LHCN-M2 (cell line): ENCODE results near the gene ASF1B. TPM values are rescaled to one million over a fixed set of nuclear protein-coding genes. Genes with fewer than 3 reads are reported as not detected.

ENCODE experiments used
- DNase-seq: peaks from one replicate; pipeline ENCODE4 v3.0.0-alpha.2; 2012; ENCODE audit warnings: low read depth
- total RNA-seq: library from RNA; depleted of rRNA; stranded (reverse); fragments of >200 nt; gene quantifications from 2 replicates; pipeline ENCODE4 v1.2.3, GENCODE V29; 2014; rRNA removed

Gene ASF1B
- total RNA-seq, 1 experiment from 2014 or later, result 107 TPM

DNA sequence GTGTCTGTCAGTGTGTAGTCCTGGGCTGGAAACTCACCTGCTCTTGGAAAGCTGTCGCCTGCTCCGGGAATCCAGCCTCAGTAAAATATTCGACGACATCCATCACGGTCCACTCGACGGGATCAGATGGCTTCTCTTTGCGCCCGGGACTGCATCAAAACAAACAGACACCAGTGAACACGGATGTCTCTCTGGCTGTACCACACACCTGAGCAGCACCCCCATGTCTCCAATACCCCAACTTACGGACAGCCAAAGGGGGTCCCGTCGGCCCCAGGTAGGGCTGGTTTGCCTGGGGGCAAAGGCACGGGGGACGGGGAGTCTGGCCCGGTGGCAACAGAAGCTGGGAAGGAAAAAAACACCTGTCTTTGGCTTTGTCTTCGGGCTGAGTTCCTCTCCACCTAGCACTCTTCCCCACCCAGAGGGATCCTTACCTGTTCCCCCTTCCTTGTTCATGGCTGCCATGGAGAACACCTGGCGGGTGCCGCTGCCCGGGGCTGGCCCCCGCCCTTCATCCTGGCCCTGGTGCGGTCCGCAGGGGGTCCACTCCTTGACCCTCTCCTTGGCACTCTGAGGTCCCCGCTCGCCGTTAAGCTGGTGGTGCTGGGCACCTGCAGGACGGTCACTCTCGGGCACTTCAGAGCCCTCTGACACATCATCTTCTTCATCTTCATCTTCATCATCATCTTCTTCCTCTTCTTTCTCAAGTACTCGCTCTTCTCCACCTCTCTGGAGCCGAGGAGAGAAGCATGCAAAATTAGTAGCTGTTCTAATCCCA is 47.6 kb downstream of the ASF1B start:
- DNase-seq, result no peak

DNA sequence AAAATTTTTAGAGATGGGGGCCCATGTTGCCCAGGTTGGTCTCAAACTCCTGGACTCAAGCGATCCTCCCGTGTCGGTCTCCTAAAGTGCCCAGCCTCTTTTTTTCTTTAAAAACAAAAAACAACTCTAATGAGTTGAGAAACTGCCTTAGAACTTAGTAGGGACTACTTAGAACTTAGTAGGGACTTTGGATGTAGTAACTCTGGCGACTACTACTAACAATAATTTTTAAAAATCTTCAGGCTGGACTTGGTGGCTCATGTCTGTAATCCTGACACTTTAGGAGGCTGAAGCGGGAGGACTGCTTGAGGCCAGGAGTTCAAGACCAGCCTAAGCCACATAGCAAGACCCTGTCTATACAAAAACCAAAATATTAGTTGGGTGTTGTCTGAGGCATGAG is 50.3 kb downstream of the ASF1B start:
- no peak for DNase-seq

DNA sequence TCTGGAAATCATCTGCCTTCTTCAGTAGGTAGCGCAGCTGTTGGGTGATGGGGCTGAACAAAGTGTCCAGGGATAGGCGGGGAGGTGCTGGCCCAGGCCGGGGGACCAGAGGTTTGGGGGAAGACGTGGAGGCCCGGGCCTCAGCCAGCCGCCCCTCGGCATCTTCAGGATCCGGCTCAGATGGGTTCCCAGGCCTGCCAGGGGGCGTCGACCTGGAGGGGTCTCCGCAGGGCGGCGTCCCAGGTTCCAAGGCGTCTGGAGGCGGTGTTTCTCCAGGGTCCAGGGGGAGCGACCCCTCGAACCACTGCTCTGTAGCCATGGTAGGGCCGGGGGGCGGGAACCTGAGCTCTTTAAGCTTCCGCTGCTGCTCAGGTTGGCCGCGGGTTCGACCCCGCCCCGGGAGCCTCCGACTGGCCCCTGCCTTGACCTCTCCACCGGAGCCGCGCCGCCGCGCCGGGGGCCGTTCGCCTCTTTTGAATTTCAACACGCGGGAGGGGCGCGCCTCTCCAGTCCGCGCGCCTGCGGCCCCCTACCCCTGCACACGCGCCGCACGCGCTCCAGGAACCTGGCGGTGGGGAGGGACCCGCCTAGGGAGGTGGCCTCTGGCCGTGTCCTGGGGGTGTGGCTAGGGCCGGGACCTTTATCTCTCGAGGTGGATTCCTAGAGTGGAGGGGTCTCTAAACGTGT is 50.9 kb downstream of the ASF1B start, which contains the start of gene C19orf67:
TSS of gene C19orf67 (minus strand) at position 475 of the 687 bp plus-strand sequence. CDS start at position 319, 156 bp downstream.
- DNase-seq, result no peak

DNA sequence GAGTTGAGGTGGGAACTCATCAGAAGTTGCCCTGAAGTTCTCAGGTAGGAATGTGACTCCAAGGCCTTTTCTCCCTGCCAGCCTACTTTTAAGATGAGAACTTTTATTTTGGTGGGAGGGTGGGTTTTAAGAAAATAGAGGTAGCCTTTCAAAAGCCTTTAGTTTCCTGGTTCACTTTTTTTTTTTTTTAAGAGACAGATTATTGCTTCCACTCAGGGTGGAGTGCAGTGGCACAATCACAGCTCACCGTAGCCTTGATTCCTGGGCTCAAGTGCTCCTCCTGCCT is 53.8 kb downstream of the ASF1B start:
- no peak for DNase-seq

DNA sequence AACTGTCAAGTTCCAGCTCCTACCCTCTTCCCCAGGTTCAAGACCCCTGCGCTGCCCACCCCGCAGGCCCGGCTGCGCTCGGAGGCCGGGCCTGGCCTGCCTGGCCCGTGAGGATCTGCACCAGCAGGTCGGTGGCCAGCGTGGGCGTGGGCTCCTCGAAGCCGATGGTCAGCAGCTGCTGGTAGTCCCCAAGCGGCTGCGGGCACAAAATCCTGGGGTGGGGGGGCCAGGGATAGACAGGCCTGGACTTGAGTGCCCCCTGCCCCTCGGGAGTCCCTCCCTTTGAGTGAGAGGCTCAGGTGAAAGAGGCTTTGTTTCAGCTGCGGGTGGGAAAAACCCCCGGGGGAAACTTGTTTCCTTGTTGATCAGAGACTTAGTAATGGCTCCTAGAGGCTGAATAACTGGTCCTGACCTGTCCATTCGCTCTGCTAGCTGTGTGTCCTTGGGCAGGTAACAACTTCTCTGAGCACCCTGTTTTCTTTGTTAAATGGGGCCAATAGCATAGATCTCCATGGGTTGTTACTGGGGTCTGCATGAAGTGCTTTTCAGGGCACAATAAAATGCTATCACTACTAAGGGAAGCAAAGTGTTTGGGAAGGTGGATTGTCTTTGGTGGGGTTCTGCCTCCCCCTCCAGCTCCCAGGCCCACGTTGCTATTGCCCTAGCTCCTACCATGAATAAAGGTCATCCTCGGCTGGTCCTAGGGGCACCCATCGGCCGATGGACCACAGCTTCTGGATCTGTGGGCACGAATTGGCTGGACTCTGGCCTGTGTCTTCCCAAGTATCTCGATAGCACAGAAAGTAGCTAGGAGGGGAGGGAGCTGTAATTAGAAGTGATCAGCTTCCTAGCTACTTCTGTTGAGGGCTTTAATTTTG is 54.4 kb downstream of the ASF1B start:
- DNase-seq, result peak; percentile 45

DNA sequence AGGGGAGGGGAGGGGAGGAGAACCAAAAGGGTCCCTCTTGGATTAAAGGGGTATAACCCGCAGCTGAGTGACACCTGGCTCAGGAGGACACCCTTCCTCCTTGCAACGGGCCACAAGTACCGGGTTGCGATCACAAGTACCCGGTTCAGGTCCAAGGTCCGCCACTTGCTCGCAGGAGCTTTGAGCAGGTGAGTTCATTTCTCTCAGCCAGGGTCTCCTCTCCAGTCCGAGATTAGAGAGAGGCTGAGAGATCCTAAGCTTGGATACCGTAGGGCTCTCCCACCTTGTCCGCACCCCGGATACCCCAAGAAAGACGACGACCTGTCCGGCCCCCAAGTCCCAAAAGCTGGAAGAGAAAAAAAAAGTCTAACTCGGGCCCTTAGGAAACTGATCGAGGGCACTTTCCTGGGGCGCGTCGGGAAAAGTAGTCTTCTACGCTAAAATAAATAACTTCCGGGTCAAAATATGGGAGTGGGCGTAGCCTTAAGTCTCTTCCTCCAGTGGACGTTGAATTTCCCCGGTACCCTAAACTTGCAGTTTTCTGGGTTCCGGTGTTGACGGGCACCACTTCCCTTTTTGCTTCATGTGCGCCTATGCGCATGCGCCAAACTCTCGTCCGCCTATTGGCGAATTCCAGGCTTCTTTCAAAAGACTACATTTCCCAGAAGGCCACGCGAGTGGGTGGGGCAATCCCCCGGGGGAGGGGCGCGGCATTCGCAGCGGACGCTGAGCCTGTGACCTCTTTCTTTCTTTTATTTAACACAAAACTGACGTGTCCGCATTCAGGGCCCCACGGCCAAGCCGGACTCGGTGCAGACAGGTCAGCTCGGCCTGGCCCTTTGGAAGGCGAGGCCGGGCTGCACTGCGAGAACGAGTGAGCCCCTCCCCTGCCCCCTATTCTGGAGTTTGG is 55.2 kb downstream of the ASF1B start:
- DNase-seq, result peak; percentile 99

DNA sequence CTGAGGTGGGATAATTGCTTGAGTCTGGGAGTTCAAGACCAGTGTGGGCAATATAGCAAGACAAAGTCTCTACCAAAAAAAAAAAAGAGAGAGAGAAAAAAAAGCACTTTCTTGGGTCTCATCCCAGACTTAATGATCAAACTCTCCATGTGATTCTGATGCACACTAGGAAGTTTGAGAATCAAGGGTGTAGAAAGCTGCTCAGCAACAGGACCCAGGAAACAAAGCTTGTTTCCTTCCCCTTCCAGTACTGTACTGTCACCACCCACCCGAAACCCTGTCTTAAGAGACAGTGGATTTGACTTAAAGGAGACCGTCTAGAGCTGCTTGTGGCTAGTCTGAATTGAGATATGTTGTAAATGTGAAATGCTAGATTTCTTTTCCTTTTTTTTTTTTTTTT is 58.0 kb downstream of the ASF1B start:
- DNase-seq, result no peak

DNA sequence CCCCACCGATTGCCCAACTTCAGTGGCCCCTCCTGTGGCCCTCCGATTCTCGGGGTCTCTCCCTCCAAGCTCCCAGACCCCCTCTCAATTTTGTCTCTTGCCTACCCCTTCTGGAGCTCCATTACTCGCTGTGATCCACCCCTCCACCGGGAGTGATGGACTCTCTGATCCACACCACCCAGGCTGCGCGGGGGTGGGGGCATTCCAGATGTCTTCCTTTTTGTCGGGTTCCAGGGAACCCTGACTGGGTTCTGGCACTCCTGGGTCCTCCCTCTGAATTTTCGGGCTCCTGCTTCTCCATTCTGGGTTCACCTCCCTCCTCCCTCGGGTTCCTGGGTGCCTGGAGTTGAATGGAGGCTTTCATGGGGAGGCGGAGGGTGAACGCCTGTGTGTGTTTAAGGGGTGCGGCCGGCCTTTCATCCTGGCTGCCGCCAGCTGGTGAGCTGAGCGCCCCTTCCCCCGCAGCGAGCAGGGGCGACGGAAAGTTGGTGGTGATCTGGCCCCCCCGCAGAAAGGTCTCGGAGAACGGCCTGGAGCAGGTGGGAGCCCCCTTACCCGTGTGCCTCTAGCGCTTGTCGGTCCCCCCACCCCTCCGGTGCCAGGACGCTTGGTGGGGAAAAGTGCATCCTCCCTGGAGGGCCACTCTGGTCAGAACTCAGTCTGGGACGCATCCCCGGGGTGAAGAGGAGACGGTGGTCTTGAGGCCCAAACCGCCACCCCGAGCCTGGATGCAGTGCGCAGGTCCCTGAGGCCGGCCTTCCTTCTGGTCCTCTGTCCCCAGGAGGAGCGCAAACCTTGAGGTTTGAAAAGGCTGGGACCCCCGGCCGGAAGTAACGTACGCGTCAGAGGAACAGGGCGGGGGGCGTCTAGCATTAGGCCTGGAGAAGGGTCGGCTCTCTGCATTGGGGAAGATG is 62.2 kb downstream of the ASF1B start:
- DNase-seq, result no peak

DNA sequence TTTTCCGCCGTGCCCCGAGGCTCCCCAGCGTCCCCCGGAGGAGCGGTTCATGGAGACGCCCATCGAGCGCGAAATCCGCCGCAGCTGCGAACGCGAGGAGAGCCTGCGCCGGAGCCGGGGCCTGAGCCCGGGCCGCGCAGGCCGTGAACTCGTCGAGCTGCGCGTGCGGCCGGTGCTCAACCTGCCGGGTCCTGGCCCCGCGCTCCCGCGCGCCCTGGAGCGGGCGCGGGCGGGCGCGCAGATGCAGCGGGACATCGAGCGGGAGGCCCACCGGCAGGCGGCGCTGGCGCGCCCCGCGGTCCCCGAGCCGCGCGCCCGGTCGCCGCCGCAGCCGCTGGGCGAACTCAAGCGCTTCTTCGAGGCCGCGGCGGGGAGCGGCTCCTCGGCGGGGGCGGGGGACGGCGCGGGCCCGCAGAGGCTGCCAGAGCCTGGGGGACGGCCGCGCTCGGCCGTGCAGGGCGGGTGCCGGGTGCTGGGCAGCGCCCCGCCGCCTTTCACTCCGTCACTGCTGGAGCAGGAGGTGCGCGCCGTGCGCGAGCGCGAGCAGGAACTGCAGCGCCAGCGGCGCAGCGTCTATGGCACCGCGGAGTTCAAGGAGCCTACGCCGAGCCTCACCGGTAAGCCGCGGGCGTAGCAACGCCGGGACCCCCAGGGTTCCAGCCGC is 63.0 kb downstream of the ASF1B start:
- peak; percentile 61 for DNase-seq

DNA sequence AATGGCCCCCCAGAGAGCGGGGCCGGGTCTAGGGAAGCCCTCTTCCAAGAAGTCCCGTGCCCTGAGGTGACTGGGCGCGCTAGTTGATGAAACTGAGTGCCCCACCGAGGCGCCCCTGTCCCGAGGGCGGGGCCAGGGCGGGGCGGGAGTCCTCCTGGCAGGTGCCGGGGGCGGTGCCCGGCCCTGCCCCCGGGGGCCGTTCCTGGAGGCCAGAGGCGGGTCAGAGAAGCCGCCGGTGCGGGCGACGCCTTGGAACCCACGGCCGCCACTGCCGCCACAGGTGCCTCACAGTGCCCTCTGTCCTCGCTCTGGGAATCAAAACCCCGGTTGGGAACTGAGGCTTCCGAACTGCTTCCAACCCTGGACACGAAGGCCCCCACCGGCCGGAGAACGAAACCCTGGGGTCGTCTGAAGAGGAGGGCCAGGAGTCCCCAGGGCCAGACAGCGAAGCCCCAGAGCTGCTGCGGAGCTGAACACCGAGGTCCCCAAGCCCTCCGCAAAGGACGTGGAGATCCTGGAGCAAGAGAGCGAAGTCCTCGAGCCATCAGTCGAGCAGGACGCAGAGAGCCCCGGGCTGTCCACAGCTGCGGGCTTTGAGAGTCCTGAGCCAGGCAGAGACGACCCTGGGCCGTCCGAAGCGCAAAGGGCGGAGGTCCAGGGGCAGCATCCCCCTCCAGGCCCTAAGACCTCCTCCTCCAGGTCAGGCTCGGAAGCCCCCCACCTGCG is 63.7 kb downstream of the ASF1B start, which contains the start of gene MISP3:
TSS of gene MISP3 (plus strand) at position 252 of the 726 bp plus-strand sequence. CDS start 524 bp downstream, outside the sequence.
- no peak for DNase-seq

DNA sequence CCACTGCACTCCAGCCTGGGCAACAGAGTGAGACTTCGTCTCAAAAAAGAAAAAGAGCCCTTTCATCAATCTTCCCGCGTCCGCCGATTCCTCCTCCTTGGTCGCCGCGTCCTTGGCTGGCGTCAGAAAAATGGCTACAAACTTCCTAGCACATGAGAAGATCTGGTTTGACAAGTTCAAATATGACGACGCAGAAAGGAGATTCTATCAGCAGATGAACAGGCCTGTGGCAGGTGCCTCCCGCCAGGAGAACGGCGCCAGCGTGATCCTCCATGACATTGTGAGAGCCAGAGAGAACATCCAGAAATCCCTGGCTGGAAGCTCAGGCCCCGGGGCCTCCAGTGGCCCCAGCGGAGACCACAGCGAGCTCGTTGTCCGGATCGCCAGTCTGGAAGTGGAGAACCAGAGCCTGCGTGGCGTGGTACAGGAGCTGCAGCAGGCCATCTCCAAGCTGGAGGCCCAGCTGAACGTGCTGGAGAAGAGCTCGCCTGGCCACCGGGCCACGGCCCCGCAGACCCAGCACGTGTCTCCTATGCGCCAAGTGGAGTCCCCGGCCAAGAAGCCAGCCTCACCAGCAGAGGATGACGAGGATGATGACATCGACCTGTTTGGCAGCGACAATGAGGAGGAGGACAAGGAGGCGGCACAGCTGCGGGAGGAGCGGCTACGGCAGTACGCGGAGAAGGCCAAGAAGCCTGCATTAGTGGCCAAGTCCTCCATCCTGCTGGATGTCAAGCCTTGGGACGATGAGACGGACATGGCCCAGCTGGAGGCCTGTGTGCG is 65.9 kb downstream of the ASF1B start:
- DNase-seq, result no peak

Other genes with a start within 250 kb of the ASF1B start
- gene BRME1, start 230.5 kb downstream of the ASF1B start, total RNA-seq, result 1.1 and 1.7 TPM in 2 replicates
- gene CC2D1A, start 230.4 kb downstream of the ASF1B start, total RNA-seq, result 19.2 and 21.0 TPM in 2 replicates
- 2.1 and 5.2 TPM in 2 replicates for gene PODNL1, start 198.2 kb downstream of the ASF1B start, total RNA-seq
- gene DCAF15, start 184.1 kb downstream of the ASF1B start, total RNA-seq, result 28.8 and 30.2 TPM in 2 replicates
- gene RFX1, start 130.3 kb downstream of the ASF1B start, total RNA-seq, result 2.2 and 2.5 TPM in 2 replicates
- gene RLN3, start 108.4 kb downstream of the ASF1B start, total RNA-seq, result not detected in 2 replicates
- gene IL27RA, start 104.8 kb downstream of the ASF1B start, total RNA-seq, result 0.29 and 0.32 TPM in 2 replicates
- 0.11 and 0.38 TPM in 2 replicates for gene PALM3, start 74.5 kb downstream of the ASF1B start, total RNA-seq
- gene MISP3, start 63.8 kb downstream of the ASF1B start, total RNA-seq, result 0.19 and 0.34 TPM in 2 replicates
- not detected in 2 replicates for gene C19orf67, start 50.8 kb downstream of the ASF1B start, total RNA-seq
- 59.3 and 64.5 TPM in 2 replicates for gene SAMD1, start 45.8 kb downstream of the ASF1B start, total RNA-seq
- 64.7 and 76.2 TPM in 2 replicates for gene PRKACA, start 18.8 kb downstream of the ASF1B start, total RNA-seq
- 0.45 and 1.6 TPM in 2 replicates for gene ADGRL1, start 69.6 kb upstream of the ASF1B start, total RNA-seq
- gene ADGRE5, start 244.9 kb upstream of the ASF1B start, total RNA-seq, result 43.5 and 47.7 TPM in 2 replicates